Activated naive CD8-positive, alpha-beta T cell treated with anti-CD3 and anti-CD28 coated beads, Interleukin-2, amount 50 U/mL, for 16 hours (primary cell): ENCODE measurements around the gene IARS2.
"Not testable (repeated sequence)": the region's sequence is repeated elsewhere in the genome, so short reads cannot be mapped to it uniquely, and the experiment has no call there.

Experiments
- DNase-seq: peaks from one replicate; pipeline ENCODE4 v3.0.0-alpha.2; 2020; ENCODE audit warnings: low read depth, low spot score

IARS2 gene

DNA sequence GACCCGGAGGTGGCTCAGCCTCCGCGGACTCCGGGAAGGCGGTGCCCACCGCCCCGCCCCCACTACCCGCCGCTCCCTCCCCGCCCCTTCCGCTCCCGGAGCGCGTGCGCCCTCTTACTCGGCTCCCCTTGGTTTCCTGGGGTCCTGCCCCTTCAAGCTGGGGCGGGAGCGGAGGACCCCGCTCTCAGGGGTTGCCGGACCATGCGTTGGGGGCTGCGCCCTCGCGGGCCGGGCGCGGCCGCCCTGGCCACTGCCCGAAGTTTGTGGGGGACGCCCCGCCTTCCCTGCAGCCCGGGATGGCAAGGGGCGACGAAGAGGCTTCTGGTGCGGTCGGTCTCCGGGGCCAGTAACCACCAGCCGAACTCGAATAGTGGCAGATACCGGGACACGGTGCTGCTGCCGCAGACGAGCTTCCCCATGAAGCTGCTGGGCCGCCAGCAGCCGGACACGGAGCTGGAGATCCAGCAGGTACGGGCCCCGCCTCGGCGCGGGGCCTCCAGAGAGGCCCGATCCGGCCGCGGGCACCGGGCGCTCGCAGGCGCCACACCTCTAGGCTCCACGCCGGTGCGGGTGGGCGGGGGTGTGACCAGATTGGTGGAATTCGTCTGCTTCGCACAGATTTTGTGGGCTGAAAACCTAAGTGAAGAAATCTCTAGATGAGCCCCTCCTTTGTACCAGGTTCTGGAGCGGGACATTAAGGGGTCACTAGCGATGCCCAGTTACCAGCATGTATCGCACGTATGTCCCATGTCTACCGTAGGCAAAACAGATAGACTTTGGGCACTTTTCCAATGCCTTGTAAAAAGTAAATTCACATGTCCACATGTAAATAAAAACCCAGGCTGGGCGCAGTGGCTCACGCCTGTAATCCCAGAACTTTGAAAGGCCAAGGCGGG is at the start of gene IARS2:
Gene IARS2, plus strand, starts transcription at position 117 of the 896 bp plus-strand sequence. Its CDS starts 85 bp downstream, at position 202.
- DNase-seq, result peak; percentile 87

DNA sequence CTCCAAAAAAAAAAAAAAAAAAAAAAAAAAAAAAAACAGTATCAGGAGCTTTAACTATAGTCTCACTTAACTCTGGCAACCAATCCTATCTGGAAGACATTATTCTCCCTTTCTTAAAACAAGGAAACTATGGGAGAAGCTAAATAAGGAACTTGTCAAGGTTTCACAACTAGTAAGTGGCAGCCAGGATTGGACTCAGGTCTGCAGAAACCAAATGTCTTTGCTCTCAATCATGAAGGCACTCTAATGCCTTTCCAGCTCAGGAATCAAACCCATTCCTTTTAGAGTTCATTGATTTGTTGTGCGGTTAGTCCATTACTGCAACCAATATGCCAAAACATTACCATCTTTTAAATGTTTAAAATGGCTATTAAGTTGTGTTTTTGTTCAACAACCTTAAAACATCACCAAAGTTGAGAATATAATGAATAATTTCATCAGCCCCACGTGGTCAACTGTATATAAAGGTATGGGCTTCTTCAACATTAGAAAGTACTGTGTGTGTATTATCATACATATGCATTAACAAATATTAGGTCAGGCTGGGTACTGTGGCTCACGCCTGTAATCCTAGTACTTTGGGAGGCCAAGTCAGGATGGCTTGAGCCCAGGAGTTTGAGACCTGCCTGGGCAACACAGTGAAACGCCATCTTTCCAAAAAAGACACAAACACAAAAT is 49.1 kb upstream of the IARS2 start:
- no peak for DNase-seq

DNA sequence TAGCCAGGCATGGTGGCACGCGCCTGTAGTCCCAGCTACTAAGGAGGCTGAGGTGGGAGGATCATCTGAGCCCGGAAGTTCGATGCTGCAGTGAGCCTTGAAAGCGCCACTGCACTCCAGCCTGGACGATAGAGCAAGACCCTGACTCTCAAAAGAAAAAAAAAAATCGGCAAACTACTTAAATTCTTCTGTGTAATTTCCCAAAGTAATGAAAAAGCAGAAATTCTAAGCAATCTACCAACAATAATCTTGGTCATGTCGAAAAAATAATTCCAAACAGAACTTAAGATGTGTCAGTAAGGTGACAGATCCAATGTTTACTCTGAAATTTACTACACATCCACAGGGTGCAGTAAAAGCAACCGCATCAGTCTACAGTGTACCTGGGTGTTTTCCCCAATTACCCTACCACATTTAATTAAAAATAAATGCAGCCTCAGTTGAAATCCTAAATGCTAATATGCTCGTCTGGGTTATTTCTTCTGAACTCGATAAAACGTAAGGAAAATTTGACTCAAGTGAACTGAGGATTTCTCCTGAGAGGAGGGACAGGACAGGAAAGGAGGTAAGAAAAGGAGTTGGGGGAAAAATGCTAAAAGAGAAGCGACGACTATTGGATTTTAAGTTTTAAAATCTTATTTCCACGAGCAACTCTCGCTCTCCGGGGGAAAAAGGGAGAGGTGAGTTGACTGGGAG is 48.4 kb upstream of the IARS2 start:
- DNase-seq, result no peak

DNA sequence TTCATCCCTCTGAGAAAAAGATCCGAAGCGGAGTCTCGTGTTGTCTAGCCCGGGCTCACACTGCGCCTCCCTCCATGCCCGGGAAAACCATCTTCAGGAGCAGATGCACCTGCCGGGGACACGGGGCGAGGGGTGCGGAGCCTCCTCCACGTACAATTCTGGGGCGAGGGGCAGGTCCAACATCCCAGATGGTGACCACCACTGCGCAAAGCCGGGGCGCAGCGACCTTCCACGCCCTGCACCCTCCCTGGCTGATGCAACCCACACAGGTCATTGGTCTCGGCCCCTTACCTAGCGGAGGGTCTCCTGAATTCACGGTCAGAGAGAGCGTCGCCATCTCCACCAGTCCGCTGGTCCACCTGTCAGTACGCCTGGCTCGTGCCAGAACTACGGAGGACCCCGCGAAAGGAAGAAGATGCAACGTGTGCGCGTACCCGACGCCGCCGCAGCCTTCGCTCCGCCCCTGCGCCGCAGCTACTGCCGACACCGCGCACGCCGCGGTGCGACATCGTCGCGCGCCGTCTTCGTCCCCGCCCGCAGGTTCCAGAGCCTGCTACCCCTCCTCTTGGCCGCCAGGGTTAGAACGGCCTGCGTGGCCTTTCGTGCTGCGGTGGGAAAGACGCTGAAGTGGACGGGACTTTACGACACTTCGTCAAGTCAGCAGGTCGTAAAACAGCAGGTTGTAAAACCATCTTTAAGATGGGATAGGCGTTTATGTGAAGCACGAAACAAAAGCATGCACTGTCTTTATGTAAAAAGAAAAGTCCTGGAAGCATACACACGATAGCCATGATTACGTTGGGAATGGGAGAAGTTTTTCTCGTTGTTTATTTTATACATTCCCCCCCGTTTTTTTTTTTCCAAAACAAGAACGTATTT is 47.6 kb upstream of the IARS2 start, which contains the start of gene EPRS1:
Gene EPRS1, minus strand, starts transcription at position 454 of the 879 bp plus-strand sequence. Its CDS starts 117 bp downstream, at position 337.
- DNase-seq, result peak; percentile 86

DNA sequence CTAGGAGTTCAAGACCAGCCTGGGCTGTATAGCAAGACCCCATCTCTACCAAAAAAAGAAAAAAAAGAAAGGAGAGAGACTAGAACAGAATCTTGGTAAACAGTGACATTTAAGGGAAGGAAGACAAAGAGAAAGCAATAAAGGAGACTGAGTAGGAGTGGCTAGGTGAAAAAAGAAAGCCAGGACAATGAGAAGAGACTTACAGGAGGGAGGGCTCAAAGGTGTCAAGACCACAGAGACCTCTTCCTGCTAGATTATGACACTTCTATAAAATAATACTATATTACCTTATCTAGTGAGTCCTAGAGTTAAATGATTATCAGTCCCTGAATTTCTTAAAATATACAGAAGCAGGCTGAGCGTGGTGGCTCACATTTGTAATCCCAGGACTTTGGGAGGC is 37.6 kb upstream of the IARS2 start:
- DNase-seq, result no peak

DNA sequence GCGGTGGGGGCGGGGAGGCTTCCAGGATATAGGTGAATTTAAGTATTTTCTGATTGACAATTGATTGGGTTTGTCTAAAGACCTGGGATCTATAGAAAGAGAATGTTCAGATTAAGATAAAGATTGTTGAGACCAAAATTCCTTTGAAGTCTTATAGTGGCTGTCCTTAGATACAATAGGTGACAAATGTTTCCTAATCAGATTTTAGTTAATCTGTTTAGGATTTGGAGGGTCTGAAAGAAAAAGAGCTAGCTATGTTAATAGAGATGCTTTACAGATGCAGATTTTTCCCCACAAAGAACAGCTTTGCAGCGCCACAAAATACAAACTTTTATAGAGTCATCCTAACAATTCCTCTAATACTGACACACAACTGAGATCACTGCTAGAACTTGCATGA is 33.1 kb upstream of the IARS2 start:
- DNase-seq, result no peak

DNA sequence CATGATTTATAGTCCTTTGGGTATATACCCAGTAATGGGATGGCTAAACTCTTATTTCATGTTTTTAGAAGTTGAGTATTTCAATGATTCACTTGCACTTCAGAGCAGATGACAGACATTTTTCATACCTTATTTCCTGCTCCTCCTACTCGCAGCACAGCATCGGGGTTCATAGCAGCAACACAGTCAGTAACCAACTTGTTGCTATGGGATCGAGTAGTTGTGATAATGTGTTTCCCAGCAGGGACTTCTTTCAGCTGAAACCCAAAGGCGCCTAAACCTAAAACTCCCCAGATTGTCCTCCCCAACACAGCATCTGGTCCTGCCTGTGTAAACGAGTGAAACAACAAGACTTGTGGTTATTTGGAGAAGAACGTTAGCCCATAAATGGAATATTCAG is 31.3 kb upstream of the IARS2 start:
- no peak for DNase-seq

DNA sequence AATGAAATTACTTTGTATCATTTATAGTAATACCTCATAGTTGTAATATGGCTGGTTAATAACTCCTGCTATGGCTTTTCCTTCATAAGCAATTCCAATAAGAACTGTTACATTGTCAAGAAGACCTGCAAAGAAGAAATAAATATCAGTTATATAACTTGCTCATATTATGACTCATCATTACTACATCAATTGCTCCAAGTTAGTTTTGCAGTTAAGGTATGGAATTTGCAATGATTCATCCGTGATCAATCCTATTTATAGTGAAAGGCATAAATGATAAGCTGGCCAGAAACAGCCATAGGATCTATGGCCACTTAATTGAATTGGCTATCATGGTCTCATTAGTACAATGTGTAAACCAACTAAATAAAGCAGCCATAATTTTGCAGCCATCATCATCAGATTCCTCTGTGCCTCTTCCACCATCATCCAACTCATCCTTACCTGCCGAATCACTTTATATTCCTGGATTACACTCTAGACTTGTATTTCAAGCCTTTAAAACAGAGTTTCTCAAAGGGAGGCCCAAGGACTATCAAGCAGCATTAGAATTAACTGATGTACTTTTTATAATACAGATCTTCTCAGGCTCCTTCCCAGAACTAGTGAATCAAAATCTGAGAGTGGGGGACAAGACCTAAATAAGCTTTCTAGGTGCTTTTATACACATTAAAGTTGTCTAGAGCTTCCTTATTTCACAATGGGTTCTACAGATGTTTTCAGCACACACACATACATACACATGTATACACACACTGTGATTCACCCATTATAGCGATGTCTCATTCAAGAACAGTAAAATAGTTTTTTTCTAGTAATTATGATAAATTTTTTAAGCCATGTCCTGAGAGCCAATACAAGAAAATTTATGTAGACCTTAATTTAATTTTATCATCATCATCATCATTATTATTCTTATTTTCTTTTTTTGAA is 26.4 kb upstream of the IARS2 start:
- no peak for DNase-seq

DNA sequence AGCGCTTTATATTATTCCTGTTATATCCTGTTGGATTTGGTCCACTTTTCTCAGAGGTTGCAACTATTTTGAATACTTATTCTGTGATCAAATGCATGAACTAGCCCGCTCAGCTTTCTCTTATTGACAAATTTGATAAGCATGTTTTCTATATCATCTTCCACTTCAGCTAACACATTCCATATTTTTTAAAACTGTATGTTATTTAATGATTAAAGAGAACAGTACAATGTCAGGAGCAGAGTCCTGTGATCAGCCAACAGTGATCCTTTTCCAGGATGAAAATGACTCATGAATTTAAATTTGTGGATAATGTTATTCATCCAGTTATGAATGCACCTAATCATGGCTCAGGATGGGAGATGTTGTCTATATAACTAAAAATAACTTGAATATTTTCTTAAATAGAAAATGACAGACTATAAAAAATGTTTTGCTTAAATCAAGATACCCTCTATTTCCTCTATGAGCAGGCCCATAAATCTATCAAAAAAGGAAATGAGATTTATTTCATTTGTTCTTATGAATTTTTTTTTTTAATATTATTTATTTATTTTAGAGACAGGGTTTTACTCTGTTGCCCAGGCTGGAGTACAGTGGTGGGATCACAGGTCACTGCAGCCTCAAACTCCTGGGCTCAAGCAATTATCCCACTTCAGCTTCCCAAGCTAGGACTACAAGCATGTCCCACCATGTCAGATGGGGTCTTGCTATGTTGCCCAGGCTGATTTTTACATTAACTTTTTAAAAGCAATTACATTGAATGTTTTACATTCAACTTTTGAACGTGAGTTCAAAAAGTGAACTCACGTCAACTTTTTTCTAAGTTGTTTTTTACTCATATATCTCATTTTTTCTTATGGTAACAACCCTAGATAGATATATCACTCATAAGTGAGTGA is 16.8 kb upstream of the IARS2 start:
- no peak for DNase-seq

DNA sequence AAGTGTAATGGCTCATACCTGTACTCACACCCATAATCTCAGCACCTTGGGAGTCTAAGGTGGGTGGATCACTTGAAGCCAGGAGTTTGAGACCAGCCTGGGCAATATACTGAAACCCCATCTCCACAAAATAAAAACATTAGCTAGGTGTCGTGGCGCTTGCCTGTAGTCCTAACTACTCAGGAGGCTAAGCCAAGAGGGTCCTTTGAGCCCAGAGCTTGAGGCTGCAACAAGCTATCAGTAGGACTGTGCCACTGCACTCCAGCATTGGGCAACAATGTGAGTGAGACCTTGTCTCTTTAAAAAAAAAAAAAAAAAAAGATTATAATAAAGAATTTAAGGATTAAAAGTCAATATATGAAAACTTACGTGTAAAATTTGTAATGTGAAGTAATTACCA is 16.0 kb upstream of the IARS2 start:
- no peak for DNase-seq

DNA sequence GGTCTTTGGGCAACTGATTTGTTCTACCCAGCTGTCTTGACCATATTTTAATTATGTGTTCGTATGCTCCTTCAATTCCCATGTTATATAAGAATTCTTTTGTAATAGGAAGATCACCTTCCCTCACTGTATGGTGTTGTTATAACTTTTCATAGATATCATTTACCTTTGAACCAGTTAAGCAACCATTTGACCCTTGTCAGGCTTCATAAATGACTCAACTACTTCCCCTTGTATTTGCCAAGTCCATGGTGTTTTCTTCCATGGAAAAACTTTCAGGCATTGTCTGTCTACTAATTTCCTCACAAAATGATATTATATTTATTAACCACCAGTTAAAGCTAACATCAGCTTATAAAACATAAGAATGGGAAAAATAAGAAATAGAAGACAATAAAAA is 9.5 kb upstream of the IARS2 start:
- no peak for DNase-seq

DNA sequence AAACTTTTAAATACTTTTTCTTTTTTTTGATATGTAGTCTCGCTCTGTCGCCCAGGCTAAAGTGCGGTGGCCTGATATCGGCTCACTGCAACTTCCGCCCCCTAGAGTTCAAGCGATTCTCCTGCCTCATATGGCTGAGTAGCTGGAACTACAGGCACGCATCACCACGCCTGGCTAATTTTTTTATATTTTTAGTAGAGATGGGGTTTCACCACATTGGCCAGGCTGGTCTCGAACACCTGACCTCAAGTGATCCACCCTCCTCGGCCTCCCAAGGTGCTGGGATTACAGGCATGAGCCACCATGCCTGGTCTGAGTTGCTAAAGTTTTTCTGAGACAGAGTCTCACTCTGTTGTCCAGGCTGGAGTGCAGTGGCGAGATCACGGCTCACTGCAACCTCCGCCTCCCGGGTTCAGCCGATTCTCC is 7.7 kb upstream of the IARS2 start:
- not testable (repeated sequence) for DNase-seq

DNA sequence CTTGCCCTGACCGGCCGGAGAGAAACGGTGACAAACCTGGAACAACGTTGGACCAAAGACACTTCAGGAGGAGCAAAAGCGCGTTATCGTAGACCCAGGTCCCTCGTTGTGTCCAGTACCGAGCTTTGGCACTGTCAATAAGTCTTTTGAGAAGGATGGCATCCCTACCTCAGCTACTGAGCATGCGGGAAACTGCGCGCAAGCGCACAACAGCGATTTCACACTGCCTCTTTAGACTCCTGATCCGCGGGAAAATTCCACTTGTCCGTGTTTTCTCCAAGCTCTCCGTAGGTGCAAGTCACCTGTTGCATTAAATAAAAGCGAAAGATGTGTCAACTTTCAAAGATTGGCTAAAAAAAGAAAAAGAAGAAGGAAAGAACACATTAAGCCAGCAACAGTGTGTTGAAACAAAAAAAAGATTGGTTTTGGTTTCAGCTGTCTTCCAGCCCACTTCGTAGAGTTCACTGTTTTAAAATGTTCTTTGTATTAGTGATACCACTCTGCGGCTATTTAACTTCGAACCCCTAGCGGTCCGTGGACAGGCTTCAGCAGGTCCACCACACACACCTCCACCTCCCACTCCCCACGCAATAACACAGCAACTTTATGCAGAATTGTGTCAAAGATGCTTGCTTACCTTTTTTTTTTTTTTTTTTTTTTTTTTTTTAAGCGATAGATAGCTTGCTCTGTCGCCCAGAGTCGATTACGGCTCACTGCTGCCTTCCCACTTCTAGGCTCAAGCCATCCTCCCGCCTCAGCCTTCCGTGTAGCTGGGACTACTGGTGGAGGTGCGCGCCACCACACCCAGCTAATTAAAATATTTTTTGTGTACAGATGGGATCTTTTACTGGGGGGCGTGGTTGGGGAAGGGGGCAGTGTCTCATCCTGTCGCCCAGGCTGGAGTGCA is 4.0 kb upstream of the IARS2 start, which contains the start of gene BPNT1:
Gene BPNT1, minus strand, starts transcription at position 139 of the 907 bp plus-strand sequence. CDS start 9,942 bp downstream, outside the sequence.
- peak; percentile 93 for DNase-seq

DNA sequence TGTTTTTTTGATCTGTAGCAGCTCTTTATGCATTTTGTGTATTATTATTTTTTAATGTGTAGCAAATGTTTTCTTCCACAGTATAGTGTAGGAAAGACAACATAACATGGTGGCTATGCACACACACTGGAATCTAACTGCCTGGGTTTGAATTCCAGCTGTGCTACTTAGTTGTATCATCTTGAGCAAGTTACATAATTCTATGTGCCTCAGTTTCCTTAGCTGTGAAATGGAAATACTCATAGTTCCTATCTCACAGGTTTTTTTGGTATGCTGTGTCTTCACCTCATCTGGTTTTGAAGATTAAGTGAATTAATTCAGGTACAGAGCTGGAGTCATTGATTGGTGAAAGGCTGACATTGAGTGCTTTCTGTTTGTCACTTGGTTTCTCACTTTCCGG is 1.2 kb upstream of the IARS2 start:
- no peak for DNase-seq

DNA sequence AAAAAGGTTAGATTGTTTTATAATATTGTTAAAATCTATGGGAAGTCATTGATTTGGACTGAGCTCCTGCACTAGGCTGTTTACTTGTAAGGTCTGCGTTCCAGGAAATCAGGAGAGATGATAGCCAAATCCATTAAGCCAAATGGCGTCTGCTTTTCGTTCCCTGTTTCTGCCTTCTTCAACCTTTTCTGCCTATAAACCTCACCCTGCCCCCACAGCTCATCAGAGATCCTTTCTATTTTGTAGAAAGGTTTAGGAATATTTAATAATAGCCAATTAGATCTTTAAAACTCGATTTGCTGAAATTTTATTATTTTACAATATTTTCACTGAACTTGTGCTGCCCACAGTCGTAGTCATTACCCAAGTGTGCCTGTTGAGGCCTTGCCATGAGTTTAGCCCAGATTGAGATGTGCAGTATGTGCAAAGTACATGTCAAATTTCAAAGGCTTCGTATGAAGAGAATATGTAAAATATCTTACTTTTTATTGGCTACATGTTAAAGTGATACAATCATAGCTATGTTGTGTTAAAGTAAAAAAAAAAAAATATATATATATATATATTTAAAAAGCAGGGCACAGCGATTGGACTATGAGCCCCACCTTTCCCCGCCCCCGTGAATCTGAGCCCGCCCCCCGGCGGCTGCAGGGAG is 444 bp upstream of the IARS2 start:
- no peak for DNase-seq

DNA sequence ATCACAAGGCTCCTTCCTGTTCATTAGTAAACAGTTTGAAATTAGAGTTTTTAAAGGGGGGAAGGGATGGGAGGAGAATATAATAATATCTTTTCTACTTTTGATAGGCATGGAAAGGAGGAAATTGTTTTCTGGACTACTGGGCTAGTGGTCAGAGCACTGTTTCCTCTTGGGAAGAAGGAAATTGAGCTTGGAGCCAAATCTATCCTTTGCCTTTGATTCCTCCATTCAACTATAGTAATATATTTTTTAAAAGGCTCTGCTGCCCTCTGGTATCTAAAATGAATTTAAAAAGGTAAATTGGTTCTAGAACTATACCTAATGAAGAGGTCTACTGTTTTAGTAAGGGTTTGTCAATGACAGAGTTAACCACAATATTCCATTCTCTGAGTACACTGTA is 5.9 kb downstream of the IARS2 start:
- no peak for DNase-seq

DNA sequence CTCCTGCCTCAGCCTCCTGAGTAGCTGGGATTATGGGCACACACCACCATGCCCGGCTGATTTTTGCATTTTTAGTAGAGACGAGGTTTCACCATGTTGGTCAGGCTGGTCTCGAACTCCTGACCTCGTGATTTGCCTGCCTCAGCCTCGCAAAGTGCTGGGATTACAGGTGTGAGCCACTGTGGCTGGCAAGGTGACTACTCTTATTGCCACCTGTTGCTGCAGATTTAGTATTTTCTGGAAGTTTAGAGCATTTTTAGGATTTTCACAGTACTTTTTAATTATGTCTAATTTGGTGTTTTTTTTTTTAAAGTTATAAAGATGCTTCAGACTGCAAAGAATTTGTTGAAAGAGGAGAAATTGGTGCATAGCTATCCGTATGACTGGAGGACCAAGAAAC is 16.5 kb downstream of the IARS2 start:
- not testable (repeated sequence) for DNase-seq
